HCT116 (cell line): Measurements from ENCODE around the gene RNF208. TPM values are rescaled to one million over a fixed set of nuclear protein-coding genes. Genes with fewer than 3 reads are reported as not detected.

ENCODE experiments used
- ATAC-seq: fragments of 200-7000 bp; cut with Tn5 transposase; 2 replicates; pipeline ENCODE4 v1.9.1; 2020; ENCODE audit warnings: mild to moderate bottlenecking, moderate library complexity
- BruUV-seq: library from RNA; stranded (reverse); fragments of 400-500 nt; replicated peaks from 2 replicates; lab custom pipeline; 2021; lab: Mats Ljungman, UMichigan
- CTCF ChIA-PET: fragments of 300-600 bp; sonication (Branson Sonifier 250); formaldehyde crosslinking; loops from one replicate; lab custom pipeline; 2021; ENCODE audit warnings: antibody characterized with exemption; lab: Charles Lee
- POLR2A ChIA-PET: fragments of 300-600, 350-600 bp; sonication (Branson Sonifier 250); formaldehyde crosslinking; loops from one replicate; lab custom pipeline; 2021; ENCODE audit warnings: antibody characterized with exemption; lab: Charles Lee
- RAD21 ChIA-PET, 2 experiments: fragments of 300-600 bp; sonication (Branson Sonifier 250); formaldehyde crosslinking; loops; one replicate each; lab custom pipeline; 2023; ENCODE audit warnings: low total read pairs in 2 of 2; ENCODE audit not compliant: uncharacterized antibody in 2 of 2, unreplicated experiment in 2 of 2, low non-redundant PET in 1 of 2; lab: Charles Lee
- DNase-seq: peaks from one replicate; pipeline ENCODE4 v3.0.0-alpha.2; 2010; ENCODE audit warnings: low read depth, low spot score
- H2AFZ ChIP-seq: fragments of 200-600 bp; shearing (Covaris generic), sonication (generic); 2 replicates; pipeline ENCODE4 v1.6.1; 2017; ENCODE audit warnings: low read depth, mixed run types, mixed read lengths, antibody characterized with exemption, low read length; ENCODE audit not compliant: poor library complexity, severe bottlenecking
- H3K27ac ChIP-seq: 2 replicates; pipeline ENCODE4 v1.5.1; 2012; ENCODE audit warnings: low read depth, low read length
- H3K27me3 ChIP-seq: fragments of 200-600 bp; sonication (generic); 2 replicates; pipeline ENCODE4 v1.6.1; 2016; ENCODE audit warnings: mixed run types, low read length, mixed read lengths; ENCODE audit not compliant: insufficient read depth
- H3K36me3 ChIP-seq, 2 experiments: fragments of 200-500 bp in 1 of 2; fragments of 200-600 bp in 1 of 2; sonication (Bioruptor generic) in 1 of 2; sonication (generic) in 1 of 2; 2 replicates each; pipeline versions ENCODE4 v1.5.1 to v1.6.1; 2014 to 2016; ENCODE audit warnings: low read length in 2 of 2, inconsistent platforms in 1 of 2, mixed read lengths in 1 of 2, mixed run types in 1 of 2; ENCODE audit not compliant: insufficient read depth in 2 of 2, control insufficient read depth in 1 of 2
- H3K4me1 ChIP-seq, 2 experiments: fragments of 200-600 bp in 1 of 2; sonication (generic) in 1 of 2; 2 replicates each; pipeline versions ENCODE4 v1.5.1 to v1.6.1; 2012 to 2017; ENCODE audit warnings: low read length in 2 of 2, inconsistent platforms in 1 of 2, mild to moderate bottlenecking in 1 of 2, mixed read lengths in 1 of 2, mixed run types in 1 of 2, moderate library complexity in 1 of 2; ENCODE audit not compliant: insufficient read depth in 2 of 2, control insufficient read depth in 1 of 2
- H3K4me2 ChIP-seq: fragments of 200-600 bp; sonication (generic); 2 replicates; pipeline ENCODE4 v1.6.1; 2017; ENCODE audit warnings: mixed run types, low read length, mixed read lengths
- H3K4me3 ChIP-seq, 2 experiments: fragments of 200-600 bp in 1 of 2; sonication (generic) in 1 of 2; replicated peaks in 1 of 2; 2 replicates each; pipeline ENCODE4 v1.5.1; 2011 to 2016; ENCODE audit warnings: low read length in 2 of 2, control low read depth in 1 of 2, low read depth in 1 of 2, mild to moderate bottlenecking in 1 of 2, mixed read lengths in 1 of 2, mixed run types in 1 of 2
- H3K79me2 ChIP-seq: fragments of 200-600 bp; sonication (generic); 2 replicates; pipeline ENCODE4 v1.6.1; 2017; ENCODE audit warnings: mild to moderate bottlenecking, mixed run types, low read length, moderate library complexity, mixed read lengths; ENCODE audit not compliant: insufficient read depth
- H3K9ac ChIP-seq: fragments of 200-600 bp; sonication (generic); 2 replicates; pipeline ENCODE4 v1.6.1; 2016; ENCODE audit warnings: low read length, mixed read lengths
- H3K9me2 ChIP-seq: fragments of 200-600 bp; sonication (generic), shearing (Covaris generic); 2 replicates; pipeline ENCODE4 v1.6.1; 2017; ENCODE audit warnings: mixed run types, mild to moderate bottlenecking, moderate library complexity; ENCODE audit not compliant: insufficient read depth
- H3K9me3 ChIP-seq, 2 experiments: fragments of 200-500 bp in 1 of 2; fragments of 200-600 bp in 1 of 2; sonication (Bioruptor generic) in 1 of 2; sonication (generic) in 1 of 2; 2 replicates each; pipeline ENCODE4 v1.6.1; 2014 to 2017; ENCODE audit warnings: low read length in 2 of 2, mixed read lengths in 2 of 2, inconsistent platforms in 1 of 2, low read depth in 1 of 2, mild to moderate bottlenecking in 1 of 2, mixed run types in 1 of 2, moderate library complexity in 1 of 2; ENCODE audit not compliant: control insufficient read depth in 1 of 2, insufficient read depth in 1 of 2
- H4K20me1 ChIP-seq: fragments of 200-600 bp; sonication (generic), shearing (Covaris generic); 2 replicates; pipeline ENCODE4 v1.6.1; 2017; ENCODE audit warnings: mixed run types, mild to moderate bottlenecking, moderate library complexity; ENCODE audit not compliant: insufficient read depth
- ATF3 ChIP-seq: IDR thresholded peaks from 2 replicates; pipeline ENCODE4 v1.6.1; 2012
- CEBPB ChIP-seq: IDR thresholded peaks from 2 replicates; pipeline ENCODE4 v1.6.1; 2012; ENCODE audit warnings: low read depth
- CTCF ChIP-seq, 3 experiments: fragments of 200-600 bp in 1 of 3; sonication (generic) in 1 of 3; IDR thresholded peaks in 2 of 3; conservative IDR thresholded peaks in 1 of 3; 2 replicates each; pipeline ENCODE4 v1.5.1; 2012 to 2017; ENCODE audit warnings: low read depth in 2 of 3, low read length in 2 of 3, antibody characterized with exemption in 1 of 3, borderline replicate concordance in 1 of 3, control low read depth in 1 of 3, mild to moderate bottlenecking in 1 of 3, mixed read lengths in 1 of 3, mixed run types in 1 of 3, moderate library complexity in 1 of 3; ENCODE audit not compliant: insufficient read depth in 1 of 3
- EGR1 ChIP-seq: IDR thresholded peaks from 2 replicates; pipeline ENCODE4 v1.6.1; 2012; ENCODE audit warnings: low read depth
- EZH2phosphoT487 ChIP-seq: fragments of 200-600 bp; IDR thresholded peaks from 2 replicates; pipeline ENCODE4 v1.6.1; 2018; ENCODE audit warnings: antibody characterized with exemption, borderline replicate concordance
- JUND ChIP-seq: IDR thresholded peaks from 2 replicates; pipeline ENCODE4 v1.6.1; 2012
- POLR2A ChIP-seq: IDR thresholded peaks from 2 replicates; pipeline ENCODE4 v1.7.0; 2011; ENCODE audit warnings: borderline replicate concordance; ENCODE audit not compliant: insufficient read depth, insufficient read length; ENCODE audit errors: extremely low read depth
- POLR2AphosphoS5 ChIP-seq: IDR thresholded peaks from 2 replicates; pipeline ENCODE4 v1.6.1; 2011; ENCODE audit warnings: mild to moderate bottlenecking, low read depth, low read length, moderate library complexity
- RAD21 ChIP-seq: IDR thresholded peaks from 2 replicates; pipeline ENCODE4 v1.6.1; 2012; ENCODE audit warnings: low read depth, mild to moderate bottlenecking
- REST ChIP-seq: IDR thresholded peaks from 2 replicates; pipeline ENCODE4 v1.6.1; 2012; ENCODE audit warnings: low read depth
- SIN3A ChIP-seq: IDR thresholded peaks from 2 replicates; pipeline ENCODE4 v1.6.1; 2012; ENCODE audit warnings: low read depth
- SRF ChIP-seq: IDR thresholded peaks from 2 replicates; pipeline ENCODE4 v1.6.1; 2012; ENCODE audit warnings: low read depth
- TCF7L2 ChIP-seq: IDR thresholded peaks from 2 replicates; pipeline ENCODE4 v1.7.0; 2011; ENCODE audit warnings: borderline replicate concordance, inconsistent platforms; ENCODE audit not compliant: insufficient read depth, insufficient read length; ENCODE audit errors: extremely low read depth
- ZBTB33 ChIP-seq: IDR thresholded peaks from 2 replicates; pipeline ENCODE4 v1.6.1; 2011; ENCODE audit warnings: mild to moderate bottlenecking, low read length, moderate library complexity; ENCODE audit not compliant: insufficient replicate concordance; ENCODE audit errors: extremely low read depth
- intact Hi-C: fragments of 100-400 bp; cut with micrococcal nuclease; formaldehyde crosslinking; loops from 2 replicates; pipeline ENCODE4 v1.10.0; 2022
- total RNA-seq: library from RNA; stranded (reverse); gene quantifications from one replicate; pipeline ENCODE4 v1.2.1, GENCODE V29; 2021; ENCODE audit not compliant: unreplicated experiment

Gene RNF208
- total RNA-seq, 1 experiment from 2014 or later, result 26.1 TPM

- Histone ChIP-seq H3K9me2 (no peaks in the 10 kb centered on the region), H3K4me1 (peaks cover 8 to 17% of the 10 kb centered on the region in 2 experiments; a peak in 3 of 4 replicates), H3K27ac (no peak overlapping the region), H3K9ac (no peak overlapping the region), H4K20me1 (no peaks in the 10 kb centered on the region), H2AFZ (no peak overlapping the region), H3K79me2 (peaks cover 33% of the 10 kb centered on the region), H3K36me3 (peaks cover 0 to 21% of the 10 kb centered on the region in 2 experiments; a peak in 1 of 4 replicates), H3K9me3 (no peaks in the 10 kb centered on the region)
- no peak for DNase-seq
- RAD21 ChIA-PET, result no interaction called here
- BruUV-seq, result no TSS peak
- CTCF ChIA-PET, result no interaction called here
- POLR2A ChIA-PET, result no interaction called here
- intact Hi-C loops, result no loop called here
- ATAC-seq, result no peak
- no peak for TF ChIP-seq SIN3A
- TF ChIP-seq ATF3, result no peak
- no peak for TF ChIP-seq CEBPB
- TF ChIP-seq EGR1, result no peak
- TF ChIP-seq JUND, result no peak
- TF ChIP-seq SRF, result no peak
- TF ChIP-seq CTCF (IDR thresholded peaks at IDR 0.05 in 2 of 3, conservative IDR thresholded peaks at IDR 0.05 in 1 of 3; ENCODE audit: borderline replicate concordance in 1 of 3, insufficient read depth in 1 of 3, low read depth in 2 of 3, low read length in 2 of 3), result no peak
- TF ChIP-seq ZBTB33, result no peak
- no peak for TF ChIP-seq REST
- TF ChIP-seq POLR2AphosphoS5, result no peak
- TF ChIP-seq POLR2A, result no peak
- TF ChIP-seq EZH2phosphoT487, result no peak
- no peak for TF ChIP-seq RAD21
- no peak for TF ChIP-seq TCF7L2
- TF ChIP-seq, all 23 proteins: peak for 0
- no peak overlapping the region for H3K4me2 ChIP-seq
- no peaks in the 10 kb centered on the region for H3K27me3 ChIP-seq
- H3K4me3 ChIP-seq, result no peak overlapping the region
Measured at GRCh38 chr9:137183980-137184595, 38.0 kb downstream of the RNF208 start.
